DOHH2 (cell line): ENCODE data around the gene FZD7.

Experiments
- H3F3A ChIP-seq: fragments of 200-600 bp; sonication (generic), shearing (Covaris generic); 2 replicates; pipeline ENCODE4 v1.6.0; 2016; ENCODE audit warnings: antibody characterized with exemption, mild to moderate bottlenecking; ENCODE audit not compliant: control insufficient read depth, insufficient read depth
- H3K27ac ChIP-seq: fragments of 200-600 bp; sonication (generic); 2 replicates; pipeline ENCODE4 v1.5.1; 2014; ENCODE audit warnings: low read depth, mild to moderate bottlenecking, low read length, moderate library complexity
- H3K27me3 ChIP-seq: fragments of 200-600 bp; sonication (generic); 2 replicates; pipeline ENCODE4 v1.6.1; 2014; ENCODE audit warnings: mild to moderate bottlenecking, low read length, mixed read lengths; ENCODE audit not compliant: control insufficient read depth
- H3K36me3 ChIP-seq: fragments of 200-600 bp; sonication (generic); 2 replicates; pipeline ENCODE4 v1.6.1; 2014; ENCODE audit warnings: mild to moderate bottlenecking, low read length, moderate library complexity, mixed read lengths; ENCODE audit not compliant: control insufficient read depth
- H3K4me1 ChIP-seq: fragments of 200-600 bp; sonication (generic); 2 replicates; pipeline ENCODE4 v1.6.1; 2014; ENCODE audit warnings: mild to moderate bottlenecking, low read length, mixed read lengths; ENCODE audit not compliant: control insufficient read depth
- H3K4me2 ChIP-seq: fragments of 200-600 bp; sonication (generic); 2 replicates; pipeline ENCODE4 v1.6.0; 2014; ENCODE audit warnings: mild to moderate bottlenecking, low read length, moderate library complexity
- H3K4me3 ChIP-seq: fragments of 200-600 bp; sonication (generic); 2 replicates; pipeline ENCODE4 v1.5.1; 2014; ENCODE audit warnings: mild to moderate bottlenecking, low read length, mixed read lengths
- H3K79me2 ChIP-seq: fragments of 200-600 bp; sonication (generic); 2 replicates; pipeline ENCODE4 v1.6.1; 2014; ENCODE audit warnings: mild to moderate bottlenecking, low read length, mixed read lengths; ENCODE audit not compliant: control insufficient read depth
- H3K9me2 ChIP-seq: fragments of 200-600 bp; sonication (generic); replicated peaks from 2 replicates; pipeline ENCODE4 v1.6.1; 2014; ENCODE audit warnings: mild to moderate bottlenecking, low read length, mixed read lengths; ENCODE audit not compliant: control insufficient read depth
- H3K9me3 ChIP-seq: fragments of 200-600 bp; sonication (generic); 2 replicates; pipeline ENCODE4 v1.6.1; 2014; ENCODE audit warnings: antibody characterized with exemption, low read length, mixed read lengths; ENCODE audit not compliant: control insufficient read depth, insufficient read depth
- H4K20me1 ChIP-seq: fragments of 200-600 bp; sonication (generic); 2 replicates; pipeline ENCODE4 v1.6.0; 2014; ENCODE audit warnings: low read depth, mild to moderate bottlenecking, antibody characterized with exemption, low read length, moderate library complexity; ENCODE audit not compliant: control insufficient read depth, insufficient read depth
- EZH2phosphoT487 ChIP-seq: fragments of 200-600 bp; sonication (generic); IDR thresholded peaks from 2 replicates; pipeline ENCODE4 v1.6.1; 2017; ENCODE audit warnings: borderline replicate concordance, mild to moderate bottlenecking, antibody characterized with exemption, low read length, moderate library complexity, mixed read lengths
- TF ChIP-seq, protein P1 (sequence below): fragments of 200-600 bp; sonication (generic); IDR thresholded peaks from one replicate; pipeline ENCODE4 v1.5.1; 2014; ENCODE audit warnings: antibody characterized with exemption, mild to moderate bottlenecking, low read depth, low read length; ENCODE audit not compliant: poor library complexity, severe bottlenecking

Gene FZD7

DNA sequence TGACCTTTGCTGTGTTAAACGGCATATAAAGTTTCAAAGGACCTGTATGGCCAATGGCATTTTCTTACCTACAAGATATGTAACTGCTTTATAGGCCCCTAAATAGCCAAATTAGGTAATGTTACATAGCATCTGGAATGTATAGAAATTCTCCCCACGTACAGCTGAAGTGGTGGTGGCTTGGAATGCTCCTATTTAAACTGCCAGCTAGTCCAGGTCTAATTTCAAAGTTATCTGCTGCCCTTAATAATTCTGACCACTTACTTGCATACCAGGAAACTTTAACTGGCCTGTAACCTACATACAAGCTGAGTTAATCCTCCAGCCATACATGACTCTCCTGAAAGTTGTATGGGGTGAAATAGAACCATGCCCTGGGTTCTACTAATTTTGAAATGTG, 40.7 kb downstream of the FZD7 start:
- Histone ChIP-seq H3F3A (no peaks in the 10 kb centered on the region), H3K9me2 (no peaks in the 10 kb centered on the region), H3K4me3 (no peak overlapping the region), H4K20me1 (no peaks in the 10 kb centered on the region), H3K27ac (no peak overlapping the region), H3K79me2 (no peaks in the 10 kb centered on the region), H3K4me2 (no peak overlapping the region), H3K27me3 (peaks cover 13% of the 10 kb centered on the region; the same call in 1 of the 2 replicates), H3K9me3 (no peaks in the 10 kb centered on the region), H3K36me3 (no peaks in the 10 kb centered on the region), H3K4me1 (no peaks in the 10 kb centered on the region)
- TF ChIP-seq EZH2phosphoT487: no peak
- TF ChIP-seq, protein P1, sequence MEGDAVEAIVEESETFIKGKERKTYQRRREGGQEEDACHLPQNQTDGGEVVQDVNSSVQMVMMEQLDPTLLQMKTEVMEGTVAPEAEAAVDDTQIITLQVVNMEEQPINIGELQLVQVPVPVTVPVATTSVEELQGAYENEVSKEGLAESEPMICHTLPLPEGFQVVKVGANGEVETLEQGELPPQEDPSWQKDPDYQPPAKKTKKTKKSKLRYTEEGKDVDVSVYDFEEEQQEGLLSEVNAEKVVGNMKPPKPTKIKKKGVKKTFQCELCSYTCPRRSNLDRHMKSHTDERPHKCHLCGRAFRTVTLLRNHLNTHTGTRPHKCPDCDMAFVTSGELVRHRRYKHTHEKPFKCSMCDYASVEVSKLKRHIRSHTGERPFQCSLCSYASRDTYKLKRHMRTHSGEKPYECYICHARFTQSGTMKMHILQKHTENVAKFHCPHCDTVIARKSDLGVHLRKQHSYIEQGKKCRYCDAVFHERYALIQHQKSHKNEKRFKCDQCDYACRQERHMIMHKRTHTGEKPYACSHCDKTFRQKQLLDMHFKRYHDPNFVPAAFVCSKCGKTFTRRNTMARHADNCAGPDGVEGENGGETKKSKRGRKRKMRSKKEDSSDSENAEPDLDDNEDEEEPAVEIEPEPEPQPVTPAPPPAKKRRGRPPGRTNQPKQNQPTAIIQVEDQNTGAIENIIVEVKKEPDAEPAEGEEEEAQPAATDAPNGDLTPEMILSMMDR: no peak

GRCh38 chr2:202079310-202079709, 45.7 kb downstream of the FZD7 start:
- Histone ChIP-seq H3K4me2 (no peak overlapping the region), H3K27ac (no peak overlapping the region), H3K9me2 (no peaks in the 10 kb centered on the region), H3K4me3 (no peak overlapping the region), H3K4me1 (no peaks in the 10 kb centered on the region), H3F3A (no peaks in the 10 kb centered on the region), H3K79me2 (no peaks in the 10 kb centered on the region), H3K36me3 (no peaks in the 10 kb centered on the region), H4K20me1 (no peaks in the 10 kb centered on the region), H3K9me3 (no peaks in the 10 kb centered on the region), H3K27me3 (peaks cover 9% of the 10 kb centered on the region; the same call in 1 of the 2 replicates)
- TF ChIP-seq, protein P1: no peak
- no peak for TF ChIP-seq EZH2phosphoT487

GRCh38 chr2:202084265-202084664, 50.6 kb downstream of the FZD7 start:
- TF ChIP-seq EZH2phosphoT487: no peak
- TF ChIP-seq, protein P1: no peak
- H3K4me2 ChIP-seq: no peak overlapping the region
- H4K20me1 ChIP-seq: no peaks in the 10 kb centered on the region
- H3K27me3 ChIP-seq: peaks cover 8% of the 10 kb centered on the region; the same call in 1 of the 2 replicates
- H3K4me1 ChIP-seq: no peaks in the 10 kb centered on the region
- H3K9me3 ChIP-seq: no peaks in the 10 kb centered on the region
- H3K27ac ChIP-seq: no peak overlapping the region
- H3K36me3 ChIP-seq: no peaks in the 10 kb centered on the region
- no peaks in the 10 kb centered on the region for H3K79me2 ChIP-seq
- H3F3A ChIP-seq: no peaks in the 10 kb centered on the region
- no peak overlapping the region for H3K4me3 ChIP-seq
- H3K9me2 ChIP-seq: no peaks in the 10 kb centered on the region
